ENCODE measurements around the gene FRAS1. TPM values are rescaled to one million over a fixed set of nuclear protein-coding genes. Genes with fewer than 3 reads are reported as not detected.

The FRAS1 gene
- total and polyA plus RNA-seq, 9 of the 15 experiments (the other 6 are each of a cell fraction or from before 2014, with no cell fraction given), result under 0.01 to 0.11 (median 0.04) TPM; not detected in 2

- TF ChIP-seq ZBTB9 (CRISPR knock-in tag; IDR thresholded peaks at IDR 0.05) (no peak), ZNF445 (CRISPR knock-in tag; IDR thresholded peaks at IDR 0.05; ENCODE audit: low read depth) (no peak), ZNF77 (CRISPR knock-in tag; IDR thresholded peaks at IDR 0.05) (no peak), IRF9 (tag; IDR thresholded peaks at IDR 0.05) (no peak), MYNN (IDR thresholded peaks at IDR 0.05) (no peak), MYNN (CRISPR knock-in tag; IDR thresholded peaks at IDR 0.05) (no peak), SAFB2 (IDR thresholded peaks at IDR 0.05; ENCODE audit: borderline replicate concordance, low read depth, low read length, severe bottlenecking) (no peak), PPARD (CRISPR knock-in tag; IDR thresholded peaks at IDR 0.05) (no peak), KDM1A (IDR thresholded peaks at IDR 0.05) (no peak), ETS1 (conservative IDR thresholded peaks at IDR 0.05; ENCODE audit: control insufficient read depth, low read depth, low read length) (no peak), MBD1 (CRISPR knock-in tag; IDR thresholded peaks at IDR 0.05) (no peak), PYGO2 (tag; IDR thresholded peaks at IDR 0.05) (no peak)
Observed at GRCh38 chr4:78162342-78162741, 105.2 kb downstream of the FRAS1 start (continued).
